T-helper 2 cell treated with Interferon-gamma antibody and Interleukin-4, amounts not matched to agents 5 μg/mL and 100 μg/mL, for 36 hours (primary cell): ENCODE measurements around the gene PTGER3.

Source experiments
- DNase-seq: peaks from one replicate; pipeline ENCODE4 v3.0.0; 2021; ENCODE audit warnings: low spot score
- H3K27ac Mint-ChIP-seq: one replicate; pipeline ENCODE4 v1.8.0; 2021; ENCODE audit warnings: mild to moderate bottlenecking, mixed read lengths
- H3K27me3 Mint-ChIP-seq: one replicate; pipeline ENCODE4 v1.8.0; 2021; ENCODE audit warnings: low read depth, mixed read lengths
- H3K36me3 Mint-ChIP-seq: one replicate; pipeline ENCODE4 v1.8.0; 2021; ENCODE audit warnings: low read depth, mixed read lengths
- H3K4me1 Mint-ChIP-seq: one replicate; pipeline ENCODE4 v1.8.0; 2021; ENCODE audit warnings: low read depth, mixed read lengths
- H3K4me3 Mint-ChIP-seq: one replicate; pipeline ENCODE4 v1.8.0; 2022; ENCODE audit warnings: mild to moderate bottlenecking, moderate library complexity, mixed read lengths
- H3K9me3 Mint-ChIP-seq: one replicate; pipeline ENCODE4 v1.8.0; 2021; ENCODE audit warnings: mixed read lengths

Gene PTGER3

GRCh38 chr1:71039661-71040262, 7.9 kb downstream of the PTGER3 start:
- Mint-ChIP-seq H3K9me3 (no peaks in the 10 kb centered on the region), H3K27me3 (peaks cover 27% of the 10 kb centered on the region), H3K27ac (no peak overlapping the region), H3K4me1 (peaks cover 20% of the 10 kb centered on the region), H3K36me3 (peaks cover 4% of the 10 kb centered on the region), H3K4me3 (no peak overlapping the region)
- no peak for DNase-seq

GRCh38 chr1:71038942-71039341, 8.7 kb downstream of the PTGER3 start:
- peaks cover 4% of the 10 kb centered on the region for H3K36me3 Mint-ChIP-seq
- no peak for DNase-seq
- H3K4me1 Mint-ChIP-seq, result peaks cover 20% of the 10 kb centered on the region

DNA sequence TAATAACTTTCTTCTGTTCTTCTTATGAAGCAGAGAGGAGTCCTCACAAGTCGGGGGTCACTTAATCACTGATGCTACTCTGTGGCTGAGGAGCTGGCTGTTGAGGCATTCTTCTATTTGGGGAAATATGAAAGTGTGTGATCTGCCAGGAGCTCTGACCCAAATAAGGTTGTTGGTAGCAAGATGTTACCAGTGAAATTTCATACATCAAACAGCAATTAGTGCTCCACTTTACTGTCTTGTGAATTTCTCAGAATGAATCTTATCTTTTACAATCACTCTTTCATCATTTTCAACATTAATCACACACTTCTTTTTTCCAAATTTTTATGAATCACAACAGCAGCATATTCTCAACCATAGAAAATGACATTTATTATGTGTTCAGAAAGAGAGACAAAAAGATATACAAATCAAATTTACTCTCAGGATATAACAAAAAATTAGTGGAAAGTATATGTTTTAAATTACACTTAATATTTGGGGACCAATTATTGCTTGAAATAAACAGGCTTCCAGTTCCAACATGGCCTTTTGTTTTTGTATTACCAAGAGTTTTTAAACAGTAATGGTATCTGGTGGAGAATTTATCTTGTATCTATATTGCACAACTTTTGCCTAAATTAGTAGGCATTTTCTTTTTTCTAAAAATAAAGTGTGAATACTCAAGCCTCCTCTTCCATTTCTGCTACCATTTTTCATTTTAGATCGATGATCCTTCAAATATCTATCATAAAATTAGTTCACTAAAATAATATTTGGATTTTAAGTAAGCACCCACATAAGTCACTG, 9.6 kb downstream of the PTGER3 start:
- no peak for DNase-seq
- Mint-ChIP-seq H3K36me3 (peaks cover 4% of the 10 kb centered on the region), H3K9me3 (no peaks in the 10 kb centered on the region), H3K4me1 (peaks cover 20% of the 10 kb centered on the region), H3K27me3 (peaks cover 26% of the 10 kb centered on the region), H3K4me3 (no peak overlapping the region), H3K27ac (no peak overlapping the region)

More at GRCh38 chr1:71038942-71039341, 8.7 kb downstream of the PTGER3 start:
- Mint-ChIP-seq H3K9me3 (no peaks in the 10 kb centered on the region), H3K27ac (no peak overlapping the region), H3K27me3 (peaks cover 25% of the 10 kb centered on the region), H3K4me3 (no peak overlapping the region)

GRCh38 chr1:71037066-71037465, 10.6 kb downstream of the PTGER3 start:
- no peaks in the 10 kb centered on the region for H3K9me3 Mint-ChIP-seq
- no peak overlapping the region for H3K4me3 Mint-ChIP-seq
- peaks cover 31% of the 10 kb centered on the region for H3K27me3 Mint-ChIP-seq

DNA sequence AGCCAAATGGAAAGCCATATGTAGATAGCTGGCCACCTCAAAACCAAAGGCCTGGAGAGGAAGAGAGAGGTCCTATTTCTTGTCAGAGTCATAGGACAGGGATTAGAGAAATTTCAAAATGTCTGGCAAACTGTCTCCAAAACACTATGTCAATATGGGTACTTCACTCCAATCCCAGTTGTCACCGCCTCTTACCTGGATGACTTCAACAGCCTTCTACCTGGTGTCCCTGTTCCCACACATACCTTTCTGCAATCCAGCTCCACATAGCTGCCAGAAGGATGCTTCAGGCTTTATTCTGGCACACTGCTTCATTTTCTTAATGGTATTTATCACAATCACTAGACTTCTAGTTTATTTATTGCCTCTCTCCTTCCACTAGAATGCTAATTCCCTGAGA, 14.5 kb downstream of the PTGER3 start:
- no peaks in the 10 kb centered on the region for H3K9me3 Mint-ChIP-seq
- H3K27ac Mint-ChIP-seq, result no peak overlapping the region
- no peak overlapping the region for H3K4me3 Mint-ChIP-seq
- H3K4me1 Mint-ChIP-seq, result peaks cover 10% of the 10 kb centered on the region
- H3K36me3 Mint-ChIP-seq, result no peaks in the 10 kb centered on the region
- H3K27me3 Mint-ChIP-seq, result peaks cover 19% of the 10 kb centered on the region
- DNase-seq, result no peak

More at GRCh38 chr1:71037066-71037465, 10.6 kb downstream of the PTGER3 start:
- no peak for DNase-seq
- Mint-ChIP-seq H3K4me1 (peaks cover 20% of the 10 kb centered on the region), H3K36me3 (peaks cover 4% of the 10 kb centered on the region), H3K27ac (no peak overlapping the region)

DNA sequence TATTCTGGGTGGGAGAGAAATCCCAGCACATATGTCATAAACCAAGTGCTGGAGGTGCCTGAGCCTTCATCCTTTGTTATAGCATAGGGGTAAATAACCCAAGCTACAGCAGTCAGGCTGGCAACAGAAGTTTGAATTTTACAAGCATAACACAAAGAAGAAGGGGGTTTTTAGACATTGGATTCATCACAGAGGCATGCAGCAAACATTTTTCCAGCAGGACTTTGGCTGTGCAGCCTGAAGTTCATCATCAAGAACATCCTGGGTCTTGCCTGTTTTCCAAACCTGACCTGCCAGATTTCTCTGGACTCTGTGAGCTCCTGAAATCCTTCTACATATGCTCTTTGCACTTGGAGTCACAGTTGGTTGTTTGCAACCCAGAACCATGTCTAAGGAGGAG, 16.2 kb downstream of the PTGER3 start:
- Mint-ChIP-seq H3K27me3 (peaks cover 23% of the 10 kb centered on the region), H3K4me1 (peaks cover 8% of the 10 kb centered on the region)
- no peak for DNase-seq

DNA sequence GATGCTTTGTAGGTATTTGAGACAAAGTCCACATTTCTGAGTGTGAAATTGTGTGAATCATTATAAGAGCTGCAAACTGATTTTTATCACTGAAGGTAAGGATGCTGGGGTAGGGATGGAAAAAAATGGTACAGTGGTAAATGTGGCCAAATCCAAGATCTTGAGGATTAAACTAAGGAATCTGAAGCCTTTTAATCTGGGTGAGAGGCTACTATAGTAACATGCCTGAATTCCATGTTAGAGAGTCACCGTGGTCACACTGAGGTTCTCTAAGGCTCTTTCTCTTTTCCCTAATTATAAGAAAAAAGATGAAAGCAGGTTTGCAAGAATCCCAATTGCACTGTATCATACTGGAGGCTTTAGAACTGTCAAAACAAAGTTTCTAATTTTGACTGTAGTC, 17.6 kb downstream of the PTGER3 start:
- DNase-seq, result no peak

More for the DNA sequence above, 16.2 kb downstream of the PTGER3 start:
- Mint-ChIP-seq H3K27ac (no peak overlapping the region), H3K36me3 (no peaks in the 10 kb centered on the region), H3K9me3 (no peaks in the 10 kb centered on the region), H3K4me3 (no peak overlapping the region)

GRCh38 chr1:71028981-71029380, 18.6 kb downstream of the PTGER3 start:
- Mint-ChIP-seq H3K4me3 (no peak overlapping the region), H3K9me3 (no peaks in the 10 kb centered on the region), H3K27ac (no peak overlapping the region), H3K4me1 (peaks cover 3% of the 10 kb centered on the region), H3K27me3 (peaks cover 13% of the 10 kb centered on the region), H3K36me3 (no peaks in the 10 kb centered on the region)
- no peak for DNase-seq

More for the DNA sequence above, 17.6 kb downstream of the PTGER3 start:
- no peaks in the 10 kb centered on the region for H3K36me3 Mint-ChIP-seq
- peaks cover 13% of the 10 kb centered on the region for H3K27me3 Mint-ChIP-seq
- H3K27ac Mint-ChIP-seq, result no peak overlapping the region
- H3K9me3 Mint-ChIP-seq, result no peaks in the 10 kb centered on the region
- no peak overlapping the region for H3K4me3 Mint-ChIP-seq
- H3K4me1 Mint-ChIP-seq, result peaks cover 3% of the 10 kb centered on the region

DNA sequence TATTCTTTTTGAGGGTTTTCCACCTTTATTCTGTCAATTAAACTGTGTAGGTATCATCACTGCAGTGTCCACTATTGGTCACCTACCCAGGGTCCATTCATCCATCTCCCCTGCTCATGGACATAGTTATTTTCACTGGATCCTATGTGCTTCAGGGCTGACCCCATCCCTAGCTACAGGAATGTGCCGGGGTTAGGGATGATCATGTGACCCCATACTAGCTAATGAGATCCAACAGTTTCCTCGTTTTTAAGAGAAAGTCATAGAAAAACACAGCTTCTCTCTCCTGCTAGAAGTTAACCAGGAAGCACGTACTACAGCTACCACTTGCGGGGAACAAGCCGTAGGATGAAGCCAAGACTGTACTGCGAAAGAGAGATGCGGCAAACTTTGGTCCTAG, 19.6 kb downstream of the PTGER3 start:
- DNase-seq, result no peak
- H3K27ac Mint-ChIP-seq, result no peak overlapping the region
- no peak overlapping the region for H3K4me3 Mint-ChIP-seq
- no peaks in the 10 kb centered on the region for H3K9me3 Mint-ChIP-seq
- H3K4me1 Mint-ChIP-seq, result peaks cover 3% of the 10 kb centered on the region
- no peaks in the 10 kb centered on the region for H3K36me3 Mint-ChIP-seq
- peaks cover 8% of the 10 kb centered on the region for H3K27me3 Mint-ChIP-seq

- DNase-seq, result no peak
- Mint-ChIP-seq H3K27ac (no peak overlapping the region), H3K4me3 (no peak overlapping the region), H3K27me3 (peaks cover 8% of the 10 kb centered on the region), H3K4me1 (peaks cover 3% of the 10 kb centered on the region), H3K9me3 (no peaks in the 10 kb centered on the region), H3K36me3 (no peaks in the 10 kb centered on the region)
Observed at GRCh38 chr1:71026093-71026492, 21.5 kb downstream of the PTGER3 start.

GRCh38 chr1:71023515-71023914, 24.1 kb downstream of the PTGER3 start:
- Mint-ChIP-seq H3K4me3 (no peak overlapping the region), H3K4me1 (no peaks in the 10 kb centered on the region), H3K9me3 (no peaks in the 10 kb centered on the region), H3K36me3 (no peaks in the 10 kb centered on the region), H3K27ac (no peak overlapping the region), H3K27me3 (peaks cover 17% of the 10 kb centered on the region)
- no peak for DNase-seq

- no peak overlapping the region for H3K27ac Mint-ChIP-seq
- H3K9me3 Mint-ChIP-seq, result no peaks in the 10 kb centered on the region
- H3K4me3 Mint-ChIP-seq, result no peak overlapping the region
- peaks cover 17% of the 10 kb centered on the region for H3K27me3 Mint-ChIP-seq
- DNase-seq, result no peak
- H3K4me1 Mint-ChIP-seq, result no peaks in the 10 kb centered on the region
- no peaks in the 10 kb centered on the region for H3K36me3 Mint-ChIP-seq
Observed at GRCh38 chr1:71019233-71019969, 28.2 kb downstream of the PTGER3 start.

DNA sequence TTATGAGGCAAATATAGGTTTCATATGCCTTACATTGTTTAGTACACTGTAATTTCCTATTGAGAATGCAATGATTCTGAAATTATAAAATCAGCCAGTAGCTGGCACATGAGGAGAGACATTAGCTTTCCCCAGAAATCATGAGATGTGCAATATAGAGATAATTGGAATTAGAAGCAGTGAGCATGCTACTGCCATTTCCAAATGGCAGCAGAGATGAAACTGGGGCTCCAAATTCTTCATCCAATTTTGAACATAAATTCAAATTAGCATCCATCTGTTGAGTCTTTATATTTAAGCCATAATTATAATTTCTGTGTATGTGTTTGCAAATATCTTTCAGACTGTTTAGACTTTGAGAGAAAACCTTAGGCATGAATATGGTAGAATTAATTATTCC, 28.8 kb downstream of the PTGER3 start:
- Mint-ChIP-seq H3K36me3 (no peaks in the 10 kb centered on the region), H3K27ac (no peak overlapping the region), H3K4me3 (no peak overlapping the region), H3K27me3 (peaks cover 20% of the 10 kb centered on the region), H3K9me3 (no peaks in the 10 kb centered on the region), H3K4me1 (no peaks in the 10 kb centered on the region)
- no peak for DNase-seq

GRCh38 chr1:71015745-71016144, 31.9 kb downstream of the PTGER3 start:
- Mint-ChIP-seq H3K27ac (no peak overlapping the region), H3K4me3 (no peak overlapping the region), H3K36me3 (no peaks in the 10 kb centered on the region), H3K27me3 (peaks cover 15% of the 10 kb centered on the region), H3K9me3 (no peaks in the 10 kb centered on the region), H3K4me1 (no peaks in the 10 kb centered on the region)
- DNase-seq, result no peak
